ENCODE data around the gene COL27A1.

The COL27A1 gene

DNA sequence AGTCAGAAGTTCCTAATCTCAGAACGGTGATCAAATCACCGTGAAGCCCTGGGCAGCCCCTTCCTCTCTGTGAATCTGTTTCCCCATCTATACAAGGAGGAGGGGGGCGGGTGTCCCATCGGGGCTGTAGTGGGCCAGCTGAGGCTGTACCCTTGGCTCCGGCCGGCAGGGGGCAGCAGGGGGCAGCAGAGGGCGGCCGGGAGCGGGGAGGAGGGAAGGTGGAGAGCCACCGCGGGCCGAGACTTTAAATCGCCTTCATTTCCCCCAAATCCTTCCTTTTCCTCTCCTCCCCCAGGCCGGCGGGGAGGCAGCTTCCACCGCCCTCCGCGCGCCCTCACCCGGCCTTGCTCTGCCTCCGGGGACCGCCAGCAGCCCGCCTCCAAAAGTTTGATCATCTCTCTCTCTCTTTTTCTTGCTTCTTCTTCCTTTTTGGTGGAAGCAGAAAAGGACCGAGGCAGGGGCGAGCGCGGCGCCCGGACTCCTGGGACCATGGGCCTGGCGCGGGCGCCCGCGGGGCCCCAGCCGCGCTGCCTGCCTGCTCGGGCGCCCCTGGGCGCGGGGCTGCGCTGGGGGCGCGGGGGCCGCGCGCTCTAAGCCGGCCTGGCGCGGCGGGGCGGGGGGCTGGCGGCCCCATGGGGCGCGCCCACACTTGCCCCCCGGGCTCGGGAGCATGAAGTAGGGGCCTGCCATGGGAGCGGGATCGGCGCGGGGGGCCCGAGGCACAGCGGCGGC lies at the start of gene COL27A1:
TSS of gene COL27A1 (plus strand) at position 275 of the 732 bp plus-strand sequence. CDS start at position 689, 414 bp downstream.
- DNase-seq: peak; percentile 29

GRCh38 chr9:114107286-114108001 lies 47.9 kb upstream of the COL27A1 start:
- no peak for DNase-seq

DNA sequence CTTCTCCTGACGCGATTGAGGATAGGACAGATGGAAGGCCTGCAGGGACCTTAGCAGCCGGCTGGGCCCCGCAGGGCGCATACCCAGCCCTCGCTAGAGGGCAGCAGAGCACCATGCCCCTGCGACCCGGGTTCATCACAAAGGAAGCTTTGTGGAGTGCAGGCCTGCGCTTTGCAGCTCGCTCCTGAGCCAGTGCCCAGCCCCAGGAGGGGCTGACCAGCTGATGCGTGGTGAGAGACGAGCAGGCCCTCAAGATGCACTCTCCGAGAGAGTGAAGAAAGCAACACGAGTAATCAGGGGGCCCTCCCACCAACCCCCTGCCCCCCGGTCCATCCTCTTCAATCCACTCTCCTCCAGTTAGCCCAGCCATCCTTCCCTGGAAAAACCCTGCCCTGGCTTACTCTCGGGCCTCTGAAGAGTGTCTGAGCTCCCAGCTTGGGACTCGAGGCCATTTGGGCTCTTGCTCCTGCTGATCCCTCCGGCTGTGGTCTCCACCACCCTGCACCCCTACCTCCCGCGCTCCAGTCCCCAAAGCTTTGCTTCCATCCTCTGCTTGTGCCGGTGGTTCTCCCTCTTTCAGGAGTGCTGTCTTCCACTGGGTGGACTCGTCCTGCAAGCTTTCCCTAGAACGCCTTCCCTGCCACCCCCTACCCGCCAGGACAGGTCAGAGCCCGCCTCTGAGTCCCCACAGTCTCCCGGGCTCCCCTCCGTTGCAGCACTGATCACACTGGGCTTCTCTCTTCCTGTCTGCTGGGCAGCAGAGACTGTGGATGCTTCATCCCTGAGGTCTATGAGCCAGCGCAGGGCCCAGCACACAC lies 47.1 kb upstream of the COL27A1 start:
- DNase-seq: peak; percentile 61

DNA sequence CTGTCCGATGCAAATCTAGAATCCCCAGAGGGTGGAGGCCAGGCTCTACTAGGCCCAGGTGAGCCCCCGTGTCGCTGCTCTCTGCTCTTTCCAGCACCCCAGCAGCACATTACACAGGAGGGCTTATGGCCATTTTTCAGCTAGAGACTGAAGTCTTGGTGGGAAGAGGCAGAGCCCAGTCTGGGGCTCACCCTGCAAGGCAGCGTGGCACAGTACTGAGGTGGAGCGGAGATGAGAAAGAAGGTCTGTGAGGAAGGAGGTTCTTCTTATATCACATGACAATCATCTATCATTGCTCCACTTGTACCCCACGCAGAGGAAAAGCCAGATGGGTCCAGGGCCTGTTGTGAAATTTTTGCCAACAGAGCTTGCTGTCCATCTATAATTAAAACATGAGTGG lies 46.2 kb upstream of the COL27A1 start:
- no peak for DNase-seq

- no peak for DNase-seq
These were observed 45.2 kb upstream of the COL27A1 start for GRCh38 chr9:114110180-114110579.

- DNase-seq: no peak
These were observed 43.0 kb upstream of the COL27A1 start for GRCh38 chr9:114112325-114112724.

DNA sequence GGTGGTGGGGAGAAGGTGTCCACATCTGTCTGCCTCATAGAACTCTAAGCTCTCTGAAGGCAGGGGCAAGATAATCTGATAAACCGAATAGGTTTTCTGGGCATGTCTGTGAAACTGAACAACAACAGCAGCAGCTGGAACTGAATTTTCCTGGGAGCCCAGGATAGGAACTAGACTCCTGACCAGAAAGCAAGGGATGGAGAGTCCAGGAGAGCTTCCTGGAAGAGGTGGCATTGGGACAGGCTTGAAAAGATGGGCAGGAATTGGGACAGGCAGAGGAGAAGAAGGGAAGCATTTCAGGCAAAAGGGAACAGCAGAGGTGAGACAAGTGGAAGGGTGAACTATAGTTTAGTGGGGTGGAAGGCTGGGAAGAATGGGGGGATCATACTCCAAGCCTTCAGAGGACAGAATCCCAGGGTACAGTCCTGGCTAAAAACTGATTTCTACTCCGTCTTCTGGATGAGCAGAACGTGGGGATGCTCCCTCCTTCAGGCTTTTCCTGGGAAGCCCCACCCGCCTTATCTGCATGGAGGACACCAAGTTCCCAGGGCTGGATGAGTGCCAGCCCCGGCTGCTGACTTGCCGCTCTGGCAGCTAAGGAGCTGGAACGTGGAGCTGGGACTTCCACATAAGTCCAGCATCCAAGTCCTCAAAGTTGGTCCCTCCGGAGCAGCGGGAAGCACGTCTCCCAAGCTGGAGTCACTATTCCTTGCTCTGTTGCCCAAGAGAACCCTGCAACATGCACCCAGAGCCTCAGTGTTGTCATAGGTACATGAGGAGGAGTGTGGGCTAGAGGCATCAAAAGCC lies 42.4 kb upstream of the COL27A1 start:
- DNase-seq: no peak

GRCh38 chr9:114114364-114114763 lies 41.0 kb upstream of the COL27A1 start:
- DNase-seq: no peak

GRCh38 chr9:114115654-114116125 lies 39.6 kb upstream of the COL27A1 start:
- no peak for DNase-seq

- DNase-seq: no peak
These were observed 39.1 kb upstream of the COL27A1 start for GRCh38 chr9:114116126-114116747.

GRCh38 chr9:114117614-114117995 lies 37.7 kb upstream of the COL27A1 start:
- no peak for DNase-seq

GRCh38 chr9:114117996-114118830 lies 37.1 kb upstream of the COL27A1 start:
- DNase-seq: no peak

- no peak for DNase-seq
These were observed 35.8 kb upstream of the COL27A1 start for GRCh38 chr9:114119242-114120191.

GRCh38 chr9:114120192-114121014 lies 34.9 kb upstream of the COL27A1 start:
- no peak for DNase-seq

DNA sequence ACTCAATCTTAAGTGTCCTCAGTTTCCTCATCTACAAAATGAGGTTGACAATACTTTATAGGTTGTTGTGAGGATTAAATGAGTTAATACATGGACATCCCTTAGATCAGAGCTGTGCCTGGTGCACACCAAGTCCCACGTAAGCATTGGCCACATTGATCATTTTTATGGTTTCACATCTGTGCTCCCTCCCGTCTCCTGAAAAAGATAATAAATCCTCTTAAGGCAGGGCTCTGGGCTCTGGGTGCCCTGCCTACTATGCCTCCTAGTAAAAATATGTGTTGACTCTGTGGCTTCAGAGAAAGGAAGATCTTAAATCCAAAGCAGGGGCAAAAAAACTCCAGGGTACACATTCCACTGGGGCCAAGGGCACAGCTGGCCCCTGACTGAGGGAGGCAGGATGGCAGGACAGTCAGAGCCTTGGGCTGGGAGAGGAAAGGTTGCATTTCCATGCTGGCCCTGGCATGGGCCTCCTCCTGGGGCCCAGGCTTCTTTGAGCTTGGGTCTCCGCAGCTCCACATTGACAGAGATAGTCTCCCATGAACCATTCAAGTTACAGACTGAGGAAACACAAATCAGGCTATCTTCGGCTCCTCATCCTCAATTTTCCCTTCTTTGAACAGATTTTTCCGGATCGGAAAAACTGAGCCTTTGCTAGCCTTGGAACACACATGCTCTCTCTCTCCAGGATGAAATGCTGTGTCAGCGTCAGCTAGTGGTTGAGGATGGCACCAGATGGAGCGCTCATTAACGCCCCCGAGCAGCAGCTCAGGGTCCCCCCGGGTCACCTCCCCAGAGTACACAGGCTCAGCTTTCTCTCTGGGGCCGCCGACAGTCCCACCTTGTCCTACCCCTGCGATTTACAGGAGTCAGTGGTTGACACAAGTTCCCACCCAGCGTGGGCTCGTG lies 33.9 kb upstream of the COL27A1 start:
- no peak for DNase-seq

DNA sequence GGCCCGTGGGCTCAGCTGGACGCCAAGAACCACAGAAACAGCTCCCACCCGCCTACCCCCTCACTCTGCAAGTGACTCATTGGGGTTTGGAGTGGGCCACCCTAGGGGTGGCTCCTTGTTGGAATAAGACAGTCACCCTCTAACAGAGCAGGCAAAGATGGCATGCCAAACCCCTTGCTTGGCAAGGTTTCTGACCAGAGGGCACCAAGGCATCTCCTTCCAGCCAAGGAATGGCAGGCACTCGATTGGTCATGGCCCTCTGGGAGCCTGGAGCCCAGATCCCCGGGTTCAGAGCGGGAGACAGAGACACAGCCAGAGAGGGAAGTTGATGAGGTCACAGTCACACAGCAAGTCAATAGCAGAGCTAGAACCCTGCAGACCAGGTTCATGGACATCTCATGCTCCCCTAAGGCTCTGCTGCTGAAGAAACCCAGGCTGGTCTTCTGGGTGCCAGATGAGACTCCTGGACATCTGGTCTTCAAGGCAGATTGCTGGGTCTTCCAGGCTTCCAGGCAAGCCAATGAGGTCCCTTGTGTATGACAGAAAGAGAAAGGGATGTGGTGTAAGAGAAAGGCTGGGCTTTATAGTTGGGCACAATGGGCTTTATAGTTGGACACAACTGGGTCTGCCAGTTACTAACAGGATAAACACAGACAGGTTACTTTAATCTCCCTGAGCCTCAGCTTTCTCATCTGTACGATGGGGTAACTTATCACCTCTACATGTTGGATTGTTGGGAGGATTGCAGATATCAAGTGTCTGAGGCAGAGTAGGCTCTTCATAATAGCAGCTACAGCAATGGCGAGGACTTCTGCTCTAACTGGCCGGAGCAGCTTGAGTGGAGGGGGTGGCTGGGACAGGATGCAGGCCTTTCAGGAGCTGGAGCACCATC lies 33.0 kb upstream of the COL27A1 start:
- DNase-seq: no peak
